Endometrium (tissue), 2 donors: Measurements from ENCODE around the gene GRIK2.

Source experiments
- FAIRE-seq: peaks from 2 replicates; lab custom pipeline; 2012; peaks lifted over from hg19 to GRCh38; lab: Jason Lieb, UNC
- donor health status: control.
- donor health status: control.

GRIK2 gene

GRCh38 chr6:101784094-101784493, 390.6 kb downstream of the GRIK2 start:
- no peak for FAIRE-seq

GRCh38 chr6:101799531-101799930, 406.0 kb downstream of the GRIK2 start:
- no peak for FAIRE-seq

- FAIRE-seq = no peak
Measured at GRCh38 chr6:101800598-101800997, 407.1 kb downstream of the GRIK2 start.

GRCh38 chr6:101803136-101803535, 409.6 kb downstream of the GRIK2 start:
- FAIRE-seq = no peak

- no peak for FAIRE-seq
Measured at GRCh38 chr6:101806241-101806640, 412.7 kb downstream of the GRIK2 start.

GRCh38 chr6:101811108-101811507, 417.6 kb downstream of the GRIK2 start:
- no peak for FAIRE-seq

- no peak for FAIRE-seq
Measured at GRCh38 chr6:101816716-101817115, 423.2 kb downstream of the GRIK2 start.

GRCh38 chr6:101818051-101818450, 424.5 kb downstream of the GRIK2 start:
- no peak for FAIRE-seq

- FAIRE-seq = no peak
Measured at GRCh38 chr6:101824551-101825345, 431.2 kb downstream of the GRIK2 start.

- FAIRE-seq = no peak
Measured at GRCh38 chr6:101826269-101826668, 432.8 kb downstream of the GRIK2 start.

- no peak for FAIRE-seq
Measured at GRCh38 chr6:101826678-101827077, 433.2 kb downstream of the GRIK2 start.

- no peak for FAIRE-seq
Measured at GRCh38 chr6:101830501-101831031, 437.1 kb downstream of the GRIK2 start.

GRCh38 chr6:101832371-101832770, 438.9 kb downstream of the GRIK2 start:
- FAIRE-seq = no peak

GRCh38 chr6:101840100-101840499, 446.6 kb downstream of the GRIK2 start:
- FAIRE-seq = no peak

- FAIRE-seq = no peak
Measured at GRCh38 chr6:101845172-101845571, 451.7 kb downstream of the GRIK2 start.

- FAIRE-seq = no peak
Measured at GRCh38 chr6:101845621-101846020, 452.1 kb downstream of the GRIK2 start.

- FAIRE-seq = no peak
Measured at GRCh38 chr6:101847690-101848089, 454.2 kb downstream of the GRIK2 start.

GRCh38 chr6:101851911-101852310, 458.4 kb downstream of the GRIK2 start:
- FAIRE-seq = no peak

- FAIRE-seq = no peak
Measured at GRCh38 chr6:101853231-101854085, 459.9 kb downstream of the GRIK2 start.

- FAIRE-seq = no peak
Measured at GRCh38 chr6:101876431-101876830, 482.9 kb downstream of the GRIK2 start.

GRCh38 chr6:101878554-101879276, 485.2 kb downstream of the GRIK2 start:
- FAIRE-seq = no peak

- no peak for FAIRE-seq
Measured at GRCh38 chr6:101879782-101880181, 486.3 kb downstream of the GRIK2 start.
